OCI-LY7 (cell line): ENCODE data around the gene CHST11. TPM values are rescaled to one million over a fixed set of nuclear protein-coding genes. Genes with fewer than 3 reads are reported as not detected.

ENCODE experiments used
- BruUV-seq: library from RNA; stranded (reverse); fragments of 400-500 nt; replicated peaks from 2 replicates; lab custom pipeline; 2021; lab: Mats Ljungman, UMichigan
- CTCF ChIA-PET: fragments of 300-600 bp; sonication (Branson Sonifier 250); formaldehyde crosslinking; loops from one replicate; lab custom pipeline; 2022; ENCODE audit warnings: antibody characterized with exemption; ENCODE audit not compliant: unreplicated experiment; lab: Charles Lee
- POLR2A ChIA-PET: fragments of 300-600 bp; sonication (Branson Sonifier 250); formaldehyde crosslinking; loops from one replicate; lab custom pipeline; 2022; ENCODE audit warnings: antibody characterized with exemption; lab: Charles Lee
- DNase-seq: peaks from one replicate; pipeline ENCODE4 v3.0.0-alpha.2; 2015; ENCODE audit warnings: low spot score
- H2AFZ ChIP-seq: fragments of 200-600 bp; sonication (generic), shearing (Covaris generic); 2 replicates; pipeline ENCODE4 v1.6.1; 2014; ENCODE audit warnings: mild to moderate bottlenecking, antibody characterized with exemption, low read length, moderate library complexity
- H3K27ac ChIP-seq: fragments of 200-600 bp; sonication (generic); 2 replicates; pipeline ENCODE4 v1.5.1; 2014; ENCODE audit warnings: mixed run types, low read depth, mild to moderate bottlenecking, moderate library complexity, low read length, inconsistent platforms; ENCODE audit not compliant: poor library complexity, severe bottlenecking
- H3K36me3 ChIP-seq: fragments of 200-600 bp; sonication (generic); 2 replicates; pipeline ENCODE4 v1.6.1; 2014; ENCODE audit warnings: mild to moderate bottlenecking, antibody characterized with exemption, low read length, moderate library complexity, mixed read lengths; ENCODE audit not compliant: insufficient read depth
- H3K4me1 ChIP-seq: fragments of 200-600 bp; sonication (generic); 2 replicates; pipeline ENCODE4 v1.5.1; 2014; ENCODE audit warnings: mild to moderate bottlenecking, low read length; ENCODE audit not compliant: insufficient read depth, poor library complexity, severe bottlenecking
- H3K4me2 ChIP-seq: fragments of 200-600 bp; sonication (generic); 2 replicates; pipeline ENCODE4 v1.6.1; 2014; ENCODE audit warnings: mild to moderate bottlenecking, low read length
- H3K4me3 ChIP-seq: fragments of 200-600 bp; sonication (generic); 2 replicates; pipeline ENCODE4 v1.5.1; 2014; ENCODE audit warnings: mild to moderate bottlenecking, low read depth, low read length; ENCODE audit not compliant: poor library complexity, severe bottlenecking
- H3K79me2 ChIP-seq: fragments of 200-600 bp; sonication (generic); 2 replicates; pipeline ENCODE4 v1.6.1; 2016; ENCODE audit warnings: low read depth, mild to moderate bottlenecking, low read length, moderate library complexity, mixed read lengths; ENCODE audit not compliant: insufficient read depth
- H3K9me2 ChIP-seq: fragments of 200-600 bp; sonication (generic); 2 replicates; pipeline ENCODE4 v1.6.1; 2016; ENCODE audit warnings: mild to moderate bottlenecking, low read length, mixed read lengths; ENCODE audit not compliant: insufficient read depth
- H3K9me3 ChIP-seq: fragments of 200-600 bp; sonication (generic); 2 replicates; pipeline ENCODE4 v1.6.1; 2014; ENCODE audit warnings: mild to moderate bottlenecking, mixed run types, low read length, mixed read lengths
- H4K20me1 ChIP-seq: fragments of 200-600 bp; sonication (generic); 2 replicates; pipeline ENCODE4 v1.6.1; 2014; ENCODE audit warnings: mild to moderate bottlenecking, antibody characterized with exemption, low read length, moderate library complexity, mixed read lengths; ENCODE audit not compliant: insufficient read depth
- CTCF ChIP-seq: fragments of 200-600 bp; sonication (generic); conservative IDR thresholded peaks from 2 replicates; pipeline ENCODE4 v1.5.1; 2014; ENCODE audit warnings: mild to moderate bottlenecking, antibody characterized with exemption, low read length, moderate library complexity, mixed read lengths
- EZH2phosphoT487 ChIP-seq: fragments of 200-600 bp; sonication (generic); IDR thresholded peaks from 2 replicates; pipeline ENCODE4 v1.6.1; 2018; ENCODE audit warnings: low read depth, borderline replicate concordance, mild to moderate bottlenecking, mixed run types, antibody characterized with exemption, low read length, moderate library complexity, mixed read lengths
- intact Hi-C: fragments of 100-400 bp; cut with micrococcal nuclease; formaldehyde crosslinking; loops from one replicate; pipeline ENCODE4 v1.10.0; 2022; ENCODE audit not compliant: unreplicated experiment
- total RNA-seq, 2 experiments: library from RNA; depleted of rRNA in 1 of 2; stranded (reverse); fragments of >200 nt in 1 of 2; shearing (Covaris generic) in 1 of 2; gene quantifications; 2 replicates each; pipeline ENCODE4 v1.2.3, GENCODE V29; 2014 to 2022

CHST11 gene
- total RNA-seq, 2 experiments from 2014 or later = 15.2 to 41.6 TPM

GRCh38 chr12:104673696-104674482, 217.1 kb downstream of the CHST11 start:
- no peaks in the 10 kb centered on the region for H4K20me1 ChIP-seq
- H3K27ac ChIP-seq = no peak overlapping the region
- H3K4me1 ChIP-seq = peaks cover 44% of the 10 kb centered on the region
- ChIA-PET POLR2A (no interaction called here), CTCF (no interaction called here)
- no peaks in the 10 kb centered on the region for H3K9me2 ChIP-seq
- intact Hi-C loops = no loop called here
- no peaks in the 10 kb centered on the region for H3K36me3 ChIP-seq
- no peak overlapping the region for H2AFZ ChIP-seq
- no peaks in the 10 kb centered on the region for H3K9me3 ChIP-seq
- no peak for TF ChIP-seq CTCF
- no peak for TF ChIP-seq EZH2phosphoT487
- no peaks in the 10 kb centered on the region for H3K79me2 ChIP-seq
- no peak overlapping the region for H3K4me2 ChIP-seq
- H3K4me3 ChIP-seq = no peak overlapping the region
- DNase-seq = no peak
- no TSS peak for BruUV-seq

- no peaks in the 10 kb centered on the region for H3K79me2 ChIP-seq
- CTCF ChIA-PET = no interaction called here
- H3K9me2 ChIP-seq = no peaks in the 10 kb centered on the region
- intact Hi-C loops = no loop called here
- BruUV-seq = no TSS peak
- POLR2A ChIA-PET = no interaction called here
- no peak overlapping the region for H3K4me2 ChIP-seq
- no peaks in the 10 kb centered on the region for H4K20me1 ChIP-seq
- DNase-seq = no peak
- H3K36me3 ChIP-seq = no peaks in the 10 kb centered on the region
- no peaks in the 10 kb centered on the region for H3K9me3 ChIP-seq
- no peak overlapping the region for H3K4me3 ChIP-seq
- no peak for TF ChIP-seq CTCF
- TF ChIP-seq EZH2phosphoT487 = no peak
- no peak overlapping the region for H2AFZ ChIP-seq
- H3K27ac ChIP-seq = no peak overlapping the region
- H3K4me1 ChIP-seq = peaks cover 35% of the 10 kb centered on the region
These were observed 219.9 kb downstream of the CHST11 start for GRCh38 chr12:104676636-104677035.

GRCh38 chr12:104677441-104678089, 220.8 kb downstream of the CHST11 start:
- Histone ChIP-seq H4K20me1 (no peaks in the 10 kb centered on the region), H2AFZ (no peak overlapping the region), H3K36me3 (no peaks in the 10 kb centered on the region), H3K9me2 (no peaks in the 10 kb centered on the region), H3K79me2 (no peaks in the 10 kb centered on the region), H3K4me2 (no peak overlapping the region), H3K27ac (no peak overlapping the region), H3K4me3 (no peak overlapping the region), H3K4me1 (peaks cover 34% of the 10 kb centered on the region), H3K9me3 (no peaks in the 10 kb centered on the region)
- CTCF ChIA-PET = no interaction called here
- no peak for DNase-seq
- POLR2A ChIA-PET = no interaction called here
- intact Hi-C loops = no loop called here
- TF ChIP-seq CTCF (no peak), EZH2phosphoT487 (no peak)
- no TSS peak for BruUV-seq
